HG02642 (cell line): Measurements from ENCODE around the gene GULP1.

Experiments
- ATAC-seq: cut with Tn5 transposase; IDR thresholded peaks from one replicate; pipeline ENCODE4 v1.9.1; 2021; ENCODE audit warnings: mild to moderate bottlenecking; ENCODE audit not compliant: unreplicated experiment, poor library complexity

GULP1 gene

GRCh38 chr2:188414411-188414810 lies 122.7 kb downstream of the GULP1 start:
- ATAC-seq, result no peak

DNA sequence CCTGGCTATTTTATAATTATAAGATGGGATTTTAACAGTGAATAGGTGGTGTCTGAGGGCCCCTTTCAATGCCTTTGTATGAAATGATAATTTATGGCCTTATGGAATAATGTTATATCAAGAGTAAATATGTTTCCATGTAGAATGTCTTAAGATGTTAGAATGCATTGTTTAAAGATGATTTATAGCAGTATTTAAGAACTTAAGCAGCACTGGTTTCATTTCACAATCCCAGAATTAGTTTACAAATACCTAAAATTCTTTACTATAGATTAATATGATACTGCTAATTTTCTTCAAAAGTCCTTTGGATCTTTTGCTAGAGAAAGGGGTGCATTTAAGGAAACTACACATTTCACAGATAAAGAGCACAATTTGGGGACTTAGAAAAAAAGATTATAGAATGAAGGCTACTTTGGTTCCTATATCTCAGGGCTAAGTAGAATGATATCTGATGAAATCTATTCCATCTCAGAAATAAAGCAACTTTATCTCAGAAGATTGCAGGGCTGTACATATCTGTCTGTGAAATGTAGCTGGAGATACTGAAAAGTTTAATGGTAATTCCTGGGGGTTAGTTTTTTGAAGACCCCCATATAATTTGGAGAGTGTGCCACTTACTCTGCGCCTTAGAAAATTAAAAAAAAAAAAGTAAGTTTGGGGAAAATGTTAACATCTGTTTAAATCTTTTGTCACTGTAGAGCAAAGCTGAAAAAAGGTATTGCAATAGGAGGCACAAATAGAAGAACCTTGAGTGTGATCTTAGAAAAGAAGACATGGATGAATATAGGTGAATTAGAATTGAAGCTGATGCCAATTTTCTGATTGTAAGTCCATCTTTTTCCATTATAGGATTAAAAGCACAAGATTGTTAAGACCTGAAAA lies 123.4 kb downstream of the GULP1 start:
- no peak for ATAC-seq

DNA sequence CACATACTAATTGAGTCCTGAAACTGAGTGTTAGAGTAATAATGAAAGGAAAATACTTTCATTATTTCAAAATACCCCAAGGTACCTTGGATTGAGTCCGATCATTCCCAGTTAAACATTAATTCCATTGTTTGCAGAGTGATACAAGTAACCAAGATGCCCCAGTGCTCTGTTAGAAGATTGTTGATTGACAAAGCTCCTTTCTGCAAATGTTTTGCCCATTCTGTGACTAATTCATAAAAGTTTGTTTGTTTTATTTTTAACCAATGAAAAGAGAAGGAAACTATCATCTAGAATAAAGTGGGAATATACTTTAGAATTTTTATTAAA lies 124.0 kb downstream of the GULP1 start:
- ATAC-seq, result no peak

GRCh38 chr2:188416367-188416766 lies 124.7 kb downstream of the GULP1 start:
- no peak for ATAC-seq

GRCh38 chr2:188422726-188423125 lies 131.1 kb downstream of the GULP1 start:
- no peak for ATAC-seq

- ATAC-seq, result no peak
These were observed 133.6 kb downstream of the GULP1 start for GRCh38 chr2:188425266-188425665.

- ATAC-seq, result no peak
These were observed 134.4 kb downstream of the GULP1 start for GRCh38 chr2:188426121-188426520.

DNA sequence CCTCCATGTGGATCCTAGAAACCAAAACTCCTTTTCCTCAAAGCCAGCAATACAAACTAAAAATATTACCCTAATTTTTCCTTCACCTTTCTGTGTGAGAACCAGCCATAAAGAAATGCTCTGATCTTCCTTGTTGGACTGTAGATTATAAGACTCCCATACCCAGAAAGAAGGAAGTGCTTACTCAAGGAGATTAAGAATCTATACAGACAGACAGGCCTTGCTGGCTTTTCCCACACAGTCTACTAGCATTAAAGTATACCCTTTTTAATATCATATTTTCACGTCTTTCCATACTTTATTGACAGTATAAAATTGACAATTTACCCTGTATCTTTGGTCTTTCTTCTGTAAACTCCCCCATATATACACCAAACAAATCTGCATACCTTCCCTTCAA lies 139.0 kb downstream of the GULP1 start:
- ATAC-seq, result no peak

GRCh38 chr2:188434018-188434417 lies 142.3 kb downstream of the GULP1 start:
- ATAC-seq, result no peak

- ATAC-seq, result no peak
These were observed 143.4 kb downstream of the GULP1 start for GRCh38 chr2:188435115-188435514.

GRCh38 chr2:188437537-188437936 lies 145.9 kb downstream of the GULP1 start:
- no peak for ATAC-seq

GRCh38 chr2:188439986-188440385 lies 148.3 kb downstream of the GULP1 start:
- ATAC-seq, result no peak

GRCh38 chr2:188440849-188441248 lies 149.2 kb downstream of the GULP1 start:
- ATAC-seq, result no peak

GRCh38 chr2:188441288-188441947 lies 149.7 kb downstream of the GULP1 start:
- ATAC-seq, result no peak

- ATAC-seq, result no peak
These were observed 151.5 kb downstream of the GULP1 start for GRCh38 chr2:188443207-188443606.

DNA sequence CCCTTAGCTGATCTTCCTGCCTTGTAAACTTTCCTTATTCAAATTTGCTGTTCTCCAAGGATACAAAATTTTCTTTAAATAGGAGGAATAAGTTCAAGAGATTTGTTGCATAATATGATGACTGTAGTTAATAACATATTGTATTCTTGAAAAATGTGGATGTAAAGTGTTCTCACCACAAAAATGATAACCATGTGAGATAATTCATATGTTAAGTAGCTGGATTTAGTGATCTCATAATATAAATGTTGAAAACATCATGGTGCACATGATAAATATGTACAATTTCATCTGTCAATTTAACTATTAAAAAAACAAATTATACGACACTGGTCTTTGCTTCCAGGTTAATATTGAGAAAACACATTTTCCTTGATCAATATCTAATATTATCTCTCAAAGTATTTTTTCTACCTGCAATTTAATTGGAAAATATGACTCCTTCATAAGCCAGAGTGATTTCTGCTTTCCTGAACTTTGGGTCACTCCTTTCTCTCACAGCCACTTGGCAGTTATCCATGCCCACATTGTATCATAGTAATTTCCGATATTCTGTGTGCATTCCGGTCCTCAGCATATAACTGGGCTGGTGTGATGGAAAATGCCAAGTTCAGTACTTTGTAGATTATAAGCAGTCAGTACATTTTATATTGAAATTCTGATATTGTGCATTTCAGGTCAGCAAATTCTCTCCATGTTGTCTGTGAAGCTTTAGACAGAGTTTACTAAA lies 152.6 kb downstream of the GULP1 start:
- ATAC-seq, result no peak

GRCh38 chr2:188449561-188449960 lies 157.9 kb downstream of the GULP1 start:
- no peak for ATAC-seq

DNA sequence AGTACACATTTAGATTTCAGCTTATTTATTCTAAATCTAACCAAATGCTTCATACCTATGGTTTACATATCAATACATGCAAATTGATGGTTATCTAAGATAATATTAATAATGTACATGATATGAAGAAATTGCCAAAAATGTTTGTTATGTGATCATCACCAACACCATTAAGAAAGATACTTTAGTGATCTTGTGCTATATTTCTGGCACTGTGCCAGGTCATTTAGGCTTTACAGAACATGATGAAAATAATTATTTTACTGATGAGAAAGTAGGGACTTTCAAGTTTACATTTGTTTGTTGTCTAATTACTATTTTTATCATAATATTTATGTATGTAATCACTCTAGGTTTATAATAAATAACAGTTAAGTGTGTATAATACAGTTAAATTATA lies 158.3 kb downstream of the GULP1 start:
- ATAC-seq, result no peak

- no peak for ATAC-seq
These were observed 159.2 kb downstream of the GULP1 start for GRCh38 chr2:188450732-188451483.

GRCh38 chr2:188452084-188452483 lies 160.4 kb downstream of the GULP1 start:
- ATAC-seq, result no peak
